SU-DHL-6 (cell line): ENCODE results near the gene PIP5K1B.

Experiments used
- H2AFZ ChIP-seq: fragments of 200-600 bp; sonication (generic); 2 replicates; pipeline ENCODE4 v1.6.1; 2014; ENCODE audit warnings: low read depth, mild to moderate bottlenecking, moderate library complexity, mixed read lengths, antibody characterized with exemption, low read length; ENCODE audit not compliant: severe bottlenecking
- H3F3A ChIP-seq: fragments of 200-600 bp; shearing (Covaris generic); 2 replicates; pipeline ENCODE4 v1.6.0; 2016; ENCODE audit warnings: antibody characterized with exemption, mild to moderate bottlenecking; ENCODE audit not compliant: insufficient read depth
- H3K27ac ChIP-seq: fragments of 200-600 bp; sonication (generic); 2 replicates; pipeline ENCODE4 v1.5.1; 2016; ENCODE audit warnings: low read depth, mild to moderate bottlenecking, low read length, moderate library complexity, mixed read lengths
- H3K27me3 ChIP-seq: fragments of 200-600 bp; sonication (generic), shearing (Covaris generic); 2 replicates; pipeline ENCODE4 v1.6.0; 2014; ENCODE audit warnings: mild to moderate bottlenecking, low read length
- H3K36me3 ChIP-seq: fragments of 200-600 bp; sonication (generic); 2 replicates; pipeline ENCODE4 v1.6.1; 2014; ENCODE audit warnings: mild to moderate bottlenecking, low read length, mixed read lengths
- H3K4me2 ChIP-seq: fragments of 300-600, 200-600 bp; shearing (Covaris generic), sonication (generic); 2 replicates; pipeline ENCODE4 v1.6.0; 2014; ENCODE audit warnings: low read length, low read depth, mild to moderate bottlenecking; ENCODE audit not compliant: poor library complexity, severe bottlenecking
- H3K4me3 ChIP-seq: fragments of 200-600 bp; sonication (generic); 2 replicates; pipeline ENCODE4 v1.5.1; 2014; ENCODE audit warnings: antibody characterized with exemption, low read length, mild to moderate bottlenecking, mixed read lengths; ENCODE audit not compliant: insufficient read depth, poor library complexity, severe bottlenecking
- H3K79me2 ChIP-seq: fragments of 200-600 bp; sonication (generic); 2 replicates; pipeline ENCODE4 v1.6.1; 2014; ENCODE audit warnings: mild to moderate bottlenecking, low read length, moderate library complexity; ENCODE audit not compliant: insufficient read depth
- H3K9ac ChIP-seq: fragments of 200-600 bp; sonication (generic); 2 replicates; pipeline ENCODE4 v1.7.0; 2014; ENCODE audit warnings: mild to moderate bottlenecking, low read length
- H3K9me2 ChIP-seq: fragments of 200-600 bp; sonication (generic); replicated peaks from 2 replicates; pipeline ENCODE4 v1.6.1; 2014; ENCODE audit warnings: low read length; ENCODE audit not compliant: insufficient read depth
- H3K9me3 ChIP-seq: fragments of 200-600 bp; sonication (generic); 2 replicates; pipeline ENCODE4 v1.6.1; 2014; ENCODE audit warnings: low read length, mixed read lengths; ENCODE audit not compliant: insufficient read depth
- H4K20me1 ChIP-seq: fragments of 200-600 bp; sonication (generic); 2 replicates; pipeline ENCODE4 v1.6.1; 2014; ENCODE audit warnings: low read depth, mild to moderate bottlenecking, antibody characterized with exemption, low read length, moderate library complexity, mixed read lengths
- CTCF ChIP-seq: fragments of 200-600 bp; sonication (generic); IDR thresholded peaks from one replicate; pipeline ENCODE4 v1.5.1; 2017; ENCODE audit warnings: antibody characterized with exemption, mild to moderate bottlenecking, low read length, moderate library complexity; ENCODE audit not compliant: insufficient read depth, poor library complexity, severe bottlenecking
- EZH2phosphoT487 ChIP-seq: fragments of 200-600 bp; sonication (generic), shearing (Covaris generic); conservative IDR thresholded peaks from 2 replicates; pipeline ENCODE4 v1.6.1; 2018; ENCODE audit warnings: mild to moderate bottlenecking, antibody characterized with exemption, low read length, moderate library complexity, mixed read lengths

Gene PIP5K1B

DNA sequence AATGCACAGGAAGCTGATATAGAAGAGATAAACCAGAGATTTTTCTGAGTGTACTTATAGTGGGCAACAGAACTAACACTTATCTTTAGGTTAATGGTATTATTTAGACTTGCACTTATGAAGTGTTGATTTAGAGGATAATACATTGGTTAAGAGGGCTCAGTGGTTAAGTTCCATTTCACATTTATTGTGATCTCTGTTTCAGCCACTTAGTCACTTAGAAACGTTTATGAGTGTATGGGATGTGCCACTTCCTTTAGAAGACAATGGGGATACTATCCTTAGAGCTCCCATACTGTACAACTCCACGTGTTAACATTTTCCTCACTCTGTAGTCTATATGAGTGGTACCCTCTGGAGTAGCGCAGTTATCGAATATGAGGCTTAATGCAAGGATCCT lies 57.5 kb downstream of the PIP5K1B start:
- Histone ChIP-seq H3K27me3 (no peaks in the 10 kb centered on the region), H3K79me2 (no peaks in the 10 kb centered on the region), H3F3A (no peaks in the 10 kb centered on the region), H3K36me3 (no peaks in the 10 kb centered on the region), H3K27ac (no peak overlapping the region), H4K20me1 (no peaks in the 10 kb centered on the region), H3K4me2 (no peak overlapping the region), H3K9me3 (no peaks in the 10 kb centered on the region), H3K9ac (no peak overlapping the region), H3K4me3 (no peak overlapping the region), H2AFZ (no peak overlapping the region), H3K9me2 (no peaks in the 10 kb centered on the region)
- TF ChIP-seq EZH2phosphoT487: no peak
- TF ChIP-seq CTCF: no peak

DNA sequence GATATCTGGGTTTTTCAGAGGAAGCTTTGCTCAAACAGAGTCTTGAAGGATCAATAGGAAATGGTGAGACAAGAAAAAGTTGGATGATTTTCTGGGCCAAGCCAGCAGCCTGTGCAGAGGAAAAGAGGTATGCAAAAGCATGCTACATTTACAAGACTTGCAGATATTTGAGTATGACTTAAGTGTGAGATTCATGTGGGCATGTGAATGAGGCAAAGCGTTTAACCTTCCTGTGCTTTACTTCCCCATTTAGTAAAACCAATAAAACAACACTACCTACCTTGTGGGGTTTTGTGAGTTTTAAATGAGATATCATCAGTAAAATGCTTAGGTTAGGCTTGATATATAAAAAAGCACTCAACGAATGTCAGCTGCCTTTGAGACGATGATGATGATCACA lies 58.1 kb downstream of the PIP5K1B start:
- Histone ChIP-seq H3K9me2 (no peaks in the 10 kb centered on the region), H3K36me3 (no peaks in the 10 kb centered on the region), H3K27ac (no peak overlapping the region), H4K20me1 (no peaks in the 10 kb centered on the region), H3K4me3 (no peak overlapping the region), H3K79me2 (no peaks in the 10 kb centered on the region), H3K9me3 (no peaks in the 10 kb centered on the region), H3K4me2 (no peak overlapping the region), H3K27me3 (no peaks in the 10 kb centered on the region), H3F3A (no peaks in the 10 kb centered on the region), H3K9ac (no peak overlapping the region), H2AFZ (no peak overlapping the region)
- TF ChIP-seq CTCF (no peak), EZH2phosphoT487 (no peak)

DNA sequence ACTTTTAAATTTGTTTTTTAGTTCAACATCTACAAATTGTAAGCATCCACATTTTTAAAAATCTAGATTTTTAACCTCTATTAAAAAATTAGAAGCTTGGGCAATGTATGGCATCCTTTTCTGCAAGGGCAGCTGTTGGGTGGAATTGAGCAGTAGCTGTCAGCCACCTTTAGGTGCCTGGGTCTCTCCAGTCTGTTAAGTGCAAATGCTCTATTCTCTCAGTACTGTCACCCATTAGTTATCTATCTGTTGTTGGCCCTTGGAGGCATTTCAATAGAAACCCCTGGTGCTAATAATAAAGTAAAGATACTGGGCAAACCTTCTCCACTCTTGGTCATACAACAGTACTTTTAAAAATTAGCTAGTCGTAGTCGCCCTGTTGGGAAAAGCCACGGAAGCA lies 63.6 kb downstream of the PIP5K1B start:
- no peaks in the 10 kb centered on the region for H3K36me3 ChIP-seq
- no peak overlapping the region for H3K4me2 ChIP-seq
- no peaks in the 10 kb centered on the region for H4K20me1 ChIP-seq
- no peak overlapping the region for H3K27ac ChIP-seq
- no peaks in the 10 kb centered on the region for H3F3A ChIP-seq
- no peak overlapping the region for H3K4me3 ChIP-seq
- no peak for TF ChIP-seq EZH2phosphoT487
- TF ChIP-seq CTCF: no peak
- H2AFZ ChIP-seq: no peak overlapping the region
- no peak overlapping the region for H3K9ac ChIP-seq
- no peaks in the 10 kb centered on the region for H3K27me3 ChIP-seq
- no peaks in the 10 kb centered on the region for H3K9me2 ChIP-seq
- no peaks in the 10 kb centered on the region for H3K79me2 ChIP-seq
- no peaks in the 10 kb centered on the region for H3K9me3 ChIP-seq

- no peak for TF ChIP-seq CTCF
- no peak for TF ChIP-seq EZH2phosphoT487
- no peaks in the 10 kb centered on the region for H3F3A ChIP-seq
- no peaks in the 10 kb centered on the region for H3K27me3 ChIP-seq
- no peak overlapping the region for H3K9ac ChIP-seq
- no peaks in the 10 kb centered on the region for H4K20me1 ChIP-seq
- H3K9me2 ChIP-seq: no peaks in the 10 kb centered on the region
- H3K9me3 ChIP-seq: no peaks in the 10 kb centered on the region
- H3K79me2 ChIP-seq: no peaks in the 10 kb centered on the region
- H3K4me2 ChIP-seq: no peak overlapping the region
- no peak overlapping the region for H3K4me3 ChIP-seq
- H3K36me3 ChIP-seq: no peaks in the 10 kb centered on the region
- H3K27ac ChIP-seq: no peak overlapping the region
- H2AFZ ChIP-seq: no peak overlapping the region
Observed at GRCh38 chr9:68769852-68770251, 64.8 kb downstream of the PIP5K1B start.
